Measurements from ENCODE around the gene EMP2. TPM values are rescaled to one million over a fixed set of nuclear protein-coding genes. Genes with fewer than 3 reads are reported as not detected.

The EMP2 gene
- total and polyA plus RNA-seq, 2 experiments from 2014 or later: 29.1 to 93.4 TPM

GRCh38 chr16:10575506-10576130 is 4.8 kb downstream of the EMP2 start:
- DNase-seq (ENCODE audit: low spot score): no peak
- Histone ChIP-seq H3K9me2 (replicated peaks; ENCODE audit: insufficient read depth) (no peaks in the 10 kb centered on the region), H3K9me3 (ENCODE audit: low read depth) (no peaks in the 10 kb centered on the region), H3K4me1 (ENCODE audit: insufficient read depth) (peaks cover 28% of the 10 kb centered on the region), H2AFZ (no peak overlapping the region), H3K79me2 (peaks cover 31% of the 10 kb centered on the region), H4K20me1 (ENCODE audit: insufficient read depth, poor library complexity, severe bottlenecking) (no peaks in the 10 kb centered on the region), H3K36me3 (replicated peaks; ENCODE audit: insufficient read depth, low read depth) (no peaks in the 10 kb centered on the region), H3K27me3 (no peaks in the 10 kb centered on the region), H3K27ac (no peak overlapping the region), H3K4me3 (no peak overlapping the region), H3K4me2 (no peak overlapping the region)
- 52% methylated on average over 4 of the region's 4 CpGs for whole genome bisulfite sequencing (ENCODE audit: low lambda C conversion rate, missing lambda C conversion rate)
- no peak for TF ChIP-seq CTCF (IDR thresholded peaks at IDR 0.05; ENCODE audit: poor library complexity)
- no peak for TF ChIP-seq EZH2phosphoT487 (IDR thresholded peaks at IDR 0.05; ENCODE audit: low read depth, severe bottlenecking, unreplicated experiment)
- no peak for TF ChIP-seq EZH2 (IDR thresholded peaks at IDR 0.05; ENCODE audit: borderline replicate concordance)

- Histone ChIP-seq H3K79me2 (peaks cover 39% of the 10 kb centered on the region), H3K27ac (no peak overlapping the region), H3K4me2 (no peak overlapping the region), H3K4me1 (ENCODE audit: insufficient read depth) (peaks cover 7% of the 10 kb centered on the region), H3K9me3 (ENCODE audit: low read depth) (no peaks in the 10 kb centered on the region), H3K9me2 (replicated peaks; ENCODE audit: insufficient read depth) (no peaks in the 10 kb centered on the region), H3K27me3 (no peaks in the 10 kb centered on the region), H2AFZ (no peak overlapping the region), H3K36me3 (replicated peaks; ENCODE audit: insufficient read depth, low read depth) (no peaks in the 10 kb centered on the region), H4K20me1 (ENCODE audit: insufficient read depth, poor library complexity, severe bottlenecking) (no peaks in the 10 kb centered on the region), H3K4me3 (no peak overlapping the region)
- 81% methylated on average over 3 of the region's 3 CpGs for WGBS (ENCODE audit: low lambda C conversion rate, missing lambda C conversion rate)
- TF ChIP-seq EZH2phosphoT487 (IDR thresholded peaks at IDR 0.05; ENCODE audit: low read depth, severe bottlenecking, unreplicated experiment) (no peak), EZH2 (IDR thresholded peaks at IDR 0.05; ENCODE audit: borderline replicate concordance) (no peak), CTCF (IDR thresholded peaks at IDR 0.05; ENCODE audit: poor library complexity) (no peak)
- no peak for DNase-seq (ENCODE audit: low spot score)
Measured at GRCh38 chr16:10572611-10573010, 7.8 kb downstream of the EMP2 start.

GRCh38 chr16:10571354-10571753 is 9.0 kb downstream of the EMP2 start:
- Histone ChIP-seq H3K27me3 (no peaks in the 10 kb centered on the region), H3K9me3 (ENCODE audit: low read depth) (no peaks in the 10 kb centered on the region), H3K4me2 (no peak overlapping the region), H3K4me1 (ENCODE audit: insufficient read depth) (no peaks in the 10 kb centered on the region), H3K27ac (no peak overlapping the region), H3K9me2 (replicated peaks; ENCODE audit: insufficient read depth) (no peaks in the 10 kb centered on the region), H4K20me1 (ENCODE audit: insufficient read depth, poor library complexity, severe bottlenecking) (no peaks in the 10 kb centered on the region), H3K36me3 (replicated peaks; ENCODE audit: insufficient read depth, low read depth) (no peaks in the 10 kb centered on the region), H2AFZ (no peak overlapping the region), H3K79me2 (peaks cover 34% of the 10 kb centered on the region), H3K4me3 (no peak overlapping the region)
- 80% methylated on average over 5 of the region's 5 CpGs for WGBS (ENCODE audit: low lambda C conversion rate, missing lambda C conversion rate)
- TF ChIP-seq EZH2 (IDR thresholded peaks at IDR 0.05; ENCODE audit: borderline replicate concordance): no peak
- TF ChIP-seq CTCF (IDR thresholded peaks at IDR 0.05; ENCODE audit: poor library complexity): no peak
- TF ChIP-seq EZH2phosphoT487 (IDR thresholded peaks at IDR 0.05; ENCODE audit: low read depth, severe bottlenecking, unreplicated experiment): no peak
- DNase-seq (ENCODE audit: low spot score): no peak
